NCI-H1092 treated with DMSO at 0.1 percent for 48 hours (cell line): ENCODE measurements around the gene HS3ST3B1.

Experiments
- DNase-seq: peaks from one replicate; lab custom pipeline; 2025; lab: John Stamatoyannopoulos, UW

Gene HS3ST3B1

DNA sequence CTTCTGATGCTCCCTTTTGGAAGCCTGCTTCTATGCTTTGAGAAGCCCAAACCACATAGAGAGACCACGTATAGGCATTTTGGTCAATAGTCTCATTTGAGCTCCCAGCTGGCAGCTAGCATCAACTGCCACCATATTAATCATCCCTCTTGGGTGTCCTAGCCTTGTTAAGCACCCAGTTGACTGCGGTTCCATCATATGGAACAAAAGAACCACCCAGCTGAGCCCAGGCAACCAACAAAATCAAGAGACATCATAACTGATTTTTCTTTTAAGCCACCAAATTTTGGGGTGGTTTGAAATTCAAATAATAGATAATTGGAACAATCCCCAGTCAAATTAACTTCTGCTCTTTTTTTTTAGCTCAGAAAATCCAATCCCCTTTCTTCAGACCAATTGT, 53.9 kb downstream of the HS3ST3B1 start:
- no peak for DNase-seq

GRCh38 chr17:14355556-14355955, 54.7 kb downstream of the HS3ST3B1 start:
- no peak for DNase-seq

GRCh38 chr17:14359163-14360020, 58.5 kb downstream of the HS3ST3B1 start:
- DNase-seq = no peak

DNA sequence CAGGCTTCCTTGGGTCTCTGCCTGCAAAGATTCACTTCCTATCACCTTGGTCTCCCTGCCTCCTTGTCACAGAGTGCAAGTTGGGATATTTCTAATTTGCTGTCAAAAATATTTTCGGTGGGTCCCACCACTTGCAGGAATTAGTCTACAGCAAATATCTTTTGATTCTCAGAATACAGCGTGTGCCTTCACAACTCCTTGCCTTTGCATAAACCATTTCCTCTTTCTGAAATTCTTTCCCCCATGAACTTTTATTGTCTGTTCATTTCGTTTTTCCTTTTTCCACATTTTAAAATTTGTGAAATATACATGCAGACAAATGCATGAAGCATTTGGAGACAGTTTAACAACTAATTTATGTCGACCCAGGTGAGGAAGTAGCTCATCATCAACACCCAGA, 60.0 kb downstream of the HS3ST3B1 start:
- DNase-seq = no peak

DNA sequence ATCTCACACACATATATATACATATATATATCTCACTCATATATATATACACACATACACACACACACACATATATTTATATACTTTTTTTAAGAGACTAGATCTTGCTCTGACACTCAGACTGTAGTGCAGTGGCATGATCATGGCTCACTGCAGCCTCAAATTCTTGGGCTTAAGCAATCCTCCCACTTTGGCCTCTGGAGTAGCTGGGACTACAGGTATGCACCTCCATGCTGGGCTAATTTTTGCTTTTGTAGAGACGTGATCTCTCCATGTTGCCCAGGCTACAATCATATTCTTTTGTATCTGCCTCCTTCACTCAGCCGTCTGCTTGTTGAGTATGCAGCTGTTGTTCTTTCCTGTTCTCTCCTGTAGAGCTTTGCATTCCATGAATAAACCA, 60.6 kb downstream of the HS3ST3B1 start:
- no peak for DNase-seq

- DNase-seq = no peak
Observed at GRCh38 chr17:14361945-14362508, 61.1 kb downstream of the HS3ST3B1 start.

- DNase-seq = no peak
Observed at GRCh38 chr17:14366199-14366598, 65.3 kb downstream of the HS3ST3B1 start.

DNA sequence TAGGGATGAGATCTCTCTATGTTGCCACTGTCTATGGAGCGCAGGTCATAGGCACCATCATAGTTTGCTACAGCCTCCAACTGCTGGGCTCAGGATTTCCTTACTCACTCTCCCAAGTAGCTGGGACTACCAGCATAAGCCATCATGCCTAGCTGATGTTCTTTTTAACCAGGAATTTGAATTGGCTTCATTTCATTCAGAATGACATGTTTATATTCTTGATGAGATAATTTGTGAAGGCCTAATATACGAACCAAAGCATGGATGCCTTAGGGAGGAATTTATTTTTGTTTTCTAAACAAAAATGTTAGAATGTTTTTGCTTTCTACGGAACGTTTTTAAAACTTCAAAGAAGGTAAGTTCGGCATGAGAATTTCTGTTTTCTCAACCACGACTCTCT, 71.6 kb downstream of the HS3ST3B1 start:
- no peak for DNase-seq

- no peak for DNase-seq
Observed at GRCh38 chr17:14372905-14373613, 72.2 kb downstream of the HS3ST3B1 start.

- no peak for DNase-seq
Observed at GRCh38 chr17:14373614-14374259, 72.9 kb downstream of the HS3ST3B1 start.

DNA sequence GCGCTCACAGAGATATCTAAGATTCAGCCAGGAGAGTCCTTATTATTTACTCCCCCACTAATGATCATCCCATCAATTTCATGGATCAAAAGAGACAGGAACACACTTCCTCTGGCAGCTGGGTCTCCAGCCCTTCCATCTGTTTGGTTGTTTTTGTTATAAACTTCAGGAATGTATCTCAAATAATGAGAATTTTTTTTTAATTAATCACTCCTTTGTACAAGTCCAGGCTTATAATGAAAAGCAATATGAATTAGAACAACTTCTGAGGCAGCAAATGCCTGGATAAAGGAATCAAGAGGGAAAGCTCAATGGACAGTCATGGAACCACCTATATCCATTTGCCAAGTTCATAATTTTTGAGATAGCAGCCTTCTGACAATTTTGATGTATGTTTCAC, 73.4 kb downstream of the HS3ST3B1 start:
- no peak for DNase-seq

DNA sequence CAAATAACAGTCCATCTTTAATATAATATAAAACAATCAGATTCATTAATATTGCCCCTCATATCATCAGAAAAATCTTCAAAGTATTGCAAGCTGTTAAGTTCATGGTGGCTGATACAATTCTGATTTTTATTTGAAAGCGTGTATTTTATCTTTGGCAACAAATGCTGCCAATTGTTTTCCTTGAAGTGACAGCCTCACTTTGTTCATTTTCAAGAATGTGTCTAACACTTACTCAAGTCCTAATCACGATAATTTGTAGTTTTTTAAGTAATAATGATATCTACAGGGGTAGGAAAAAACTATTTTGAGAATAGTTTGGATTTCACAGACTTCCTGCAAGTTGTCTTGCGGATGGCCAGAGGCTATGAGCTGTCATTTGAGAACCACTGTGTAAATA, 75.8 kb downstream of the HS3ST3B1 start:
- no peak for DNase-seq

- no peak for DNase-seq
Observed at GRCh38 chr17:14381606-14382005, 80.7 kb downstream of the HS3ST3B1 start.

DNA sequence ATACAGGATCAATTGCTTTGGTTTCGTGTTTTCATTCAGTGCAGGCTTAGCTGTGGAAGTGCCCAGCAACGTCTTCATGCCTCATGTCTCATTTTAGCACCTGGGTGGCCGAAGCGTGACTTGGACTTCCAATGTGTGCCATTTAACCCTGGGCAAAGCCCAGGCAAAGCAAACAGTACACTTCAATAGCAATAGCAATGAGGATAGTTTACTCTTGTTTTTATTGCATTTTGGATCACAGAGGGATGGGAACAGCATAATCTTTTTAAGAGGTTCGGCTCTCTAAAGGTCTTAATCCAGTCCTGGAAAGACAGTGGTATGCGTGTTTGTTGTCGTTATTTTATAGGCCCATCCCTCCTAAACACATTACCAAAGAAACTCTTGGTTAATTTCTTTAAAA, 86.2 kb downstream of the HS3ST3B1 start:
- DNase-seq = no peak

- no peak for DNase-seq
Observed at GRCh38 chr17:14389681-14390080, 88.8 kb downstream of the HS3ST3B1 start.

DNA sequence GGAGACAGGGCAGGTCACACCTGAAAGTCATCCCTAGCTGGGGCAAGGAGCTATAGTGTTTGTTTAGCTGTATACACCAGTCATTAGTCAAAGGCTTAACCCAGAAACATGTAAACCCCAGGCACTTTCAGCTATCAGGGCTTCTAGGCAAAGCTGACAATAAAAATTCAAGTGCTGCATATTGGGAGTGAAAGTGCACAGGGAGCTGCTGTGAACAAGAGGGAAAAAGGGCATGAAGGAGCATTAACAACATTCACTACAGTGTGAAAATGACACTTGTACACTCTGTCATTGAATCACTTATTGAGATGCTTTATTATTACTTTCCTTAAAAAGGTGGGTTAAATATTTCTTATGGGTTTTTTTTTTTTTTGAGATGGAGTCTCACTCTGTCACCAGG, 92.8 kb downstream of the HS3ST3B1 start:
- no peak for DNase-seq

DNA sequence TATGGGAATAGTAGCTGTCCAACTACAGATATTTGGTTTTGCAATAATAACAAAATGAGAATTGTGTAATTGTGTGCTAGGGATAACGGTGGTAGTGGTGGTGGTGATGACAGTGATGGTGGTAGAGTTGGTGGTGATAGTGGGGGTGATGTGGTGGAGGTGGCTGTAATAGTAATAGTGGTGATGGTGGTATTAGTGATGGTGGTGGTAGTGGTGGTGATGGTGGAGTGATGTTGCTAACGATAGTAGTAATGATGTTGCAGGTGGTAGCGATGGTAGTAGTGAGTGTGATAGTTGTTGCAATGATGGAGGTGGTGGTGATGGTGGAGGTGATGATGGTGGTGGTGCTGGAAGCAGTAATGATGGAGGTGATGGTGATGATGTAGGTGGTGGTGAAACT, 94.4 kb downstream of the HS3ST3B1 start:
- DNase-seq = no peak

GRCh38 chr17:14396547-14396946, 95.7 kb downstream of the HS3ST3B1 start:
- no peak for DNase-seq

GRCh38 chr17:14398766-14399165, 97.9 kb downstream of the HS3ST3B1 start:
- DNase-seq = no peak
